ENCODE measurements around the gene ICE1. TPM values are rescaled to one million over a fixed set of nuclear protein-coding genes. Genes with fewer than 3 reads are reported as not detected.

The ICE1 gene
- total and polyA plus RNA-seq, 2 donors (not counting 1 experiment from before 2014, with no cell fraction given), result 6.5 to 39.7 TPM

DNA sequence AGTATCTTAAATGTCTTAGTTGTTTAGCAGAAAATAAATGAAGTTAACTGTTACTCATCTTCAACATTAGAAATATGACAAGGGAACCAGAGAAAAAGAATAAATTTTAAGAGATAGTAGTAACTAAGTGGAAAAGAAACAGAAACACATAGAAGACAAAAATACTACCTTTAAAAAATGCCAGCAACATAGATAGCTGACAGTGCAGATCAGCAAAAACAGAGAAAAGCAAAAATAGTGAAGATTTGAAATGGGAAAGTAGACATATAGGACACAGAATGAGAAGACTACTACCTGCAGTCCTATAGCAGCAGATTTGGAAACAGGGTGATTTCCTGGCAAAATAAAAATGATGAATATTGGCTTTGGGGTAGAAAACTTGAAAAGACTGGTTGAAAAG, 48.5 kb downstream of the ICE1 start:
- Mint-ChIP-seq H3K4me3 (no peak overlapping the region), H3K4me1 (no peaks in the 10 kb centered on the region), H3K27ac (no peak overlapping the region), H3K27me3 (no peaks in the 10 kb centered on the region), H3K9me3 (ENCODE audit: insufficient read depth) (no peaks in the 10 kb centered on the region)
- CTCF ChIA-PET, result no interaction called here
- ATAC-seq (ENCODE audit: low read depth), result no peak
- H3K27me3 ChIP-seq (replicated peaks in 1 of 4; ENCODE audit: control extremely low read depth in 1 of 4, control insufficient read depth in 3 of 4, insufficient read depth in 4 of 4, low read length in 3 of 4), result no peaks in the 10 kb centered on the region
- H4K20me1 ChIP-seq (ENCODE audit: control insufficient read depth, insufficient read depth, low read length, poor library complexity, severe bottlenecking), result no peaks in the 10 kb centered on the region
- H3K9ac ChIP-seq (ENCODE audit: low read length), result no peak overlapping the region
- H3K4me3 ChIP-seq (ENCODE audit: control extremely low read depth in 1 of 5, extremely low read depth in 1 of 5, insufficient read depth in 1 of 5, low read depth in 2 of 5, low read length in 4 of 5), result no peak overlapping the region
- no peak overlapping the region for H3K4me2 ChIP-seq (replicated peaks; ENCODE audit: low read depth, low read length, poor library complexity, severe bottlenecking)
- POLR2A ChIA-PET, result no interaction called here
- H3K79me2 ChIP-seq (ENCODE audit: control insufficient read depth, insufficient read depth, low read length), result no peaks in the 10 kb centered on the region
- no peak overlapping the region for H3K27ac ChIP-seq (ENCODE audit: low read length in 2 of 2)
- H2AFZ ChIP-seq (ENCODE audit: insufficient read depth, low read depth, low read length, poor library complexity, severe bottlenecking), result no peak overlapping the region
- H3K36me3 ChIP-seq (replicated peaks in 1 of 2; ENCODE audit: control extremely low read depth in 1 of 2, control insufficient read depth in 1 of 2, extremely low read depth in 1 of 2, insufficient read depth in 2 of 2, low read length in 1 of 2), result peaks cover 8 to 36% of the 10 kb centered on the region in 2 experiments
- DNase-seq, result no peak
- intact Hi-C loops (cut with micrococcal nuclease), result no loop called here
- TF ChIP-seq EZH2 (IDR thresholded peaks at IDR 0.05; ENCODE audit: borderline replicate concordance, insufficient read depth, low read depth, low read length, poor library complexity, severe bottlenecking), result no peak
- H3K9me3 ChIP-seq (ENCODE audit: control extremely low read depth in 1 of 3, control insufficient read depth in 2 of 3, insufficient read depth in 1 of 3, low read length in 2 of 3), result no peaks in the 10 kb centered on the region
- H3K4me1 ChIP-seq (ENCODE audit: control insufficient read depth in 2 of 2, insufficient read depth in 2 of 2, low read length in 2 of 2), result no peaks in the 10 kb centered on the region

DNA sequence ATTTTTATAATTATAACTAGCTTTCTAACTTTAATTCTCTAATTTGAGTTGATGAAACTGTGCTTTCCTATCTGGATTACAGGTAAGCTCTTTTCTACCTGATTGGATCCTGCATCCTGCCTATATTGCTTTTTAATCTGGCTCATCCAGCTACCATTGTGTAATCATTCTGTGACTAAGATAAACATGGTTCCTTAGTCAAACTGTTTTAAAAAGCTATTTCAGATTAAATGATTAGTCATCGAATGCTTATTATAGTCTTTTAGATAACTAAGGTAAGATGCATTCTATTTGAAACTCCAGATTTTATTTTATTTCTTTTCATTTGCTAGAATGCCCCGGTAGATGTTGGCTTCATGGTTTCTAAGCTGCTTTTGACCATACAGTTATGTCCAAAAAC, 50.7 kb downstream of the ICE1 start:
- no peak overlapping the region for H3K4me3 ChIP-seq (ENCODE audit: control extremely low read depth in 1 of 5, extremely low read depth in 1 of 5, insufficient read depth in 1 of 5, low read depth in 2 of 5, low read length in 4 of 5)
- no CpG with 5 or more reads among the region's 2 CpGs for WGBS (ENCODE audit: insufficient coverage)
- no peak for ATAC-seq (ENCODE audit: low read depth)
- TF ChIP-seq EZH2 (IDR thresholded peaks at IDR 0.05; ENCODE audit: borderline replicate concordance, insufficient read depth, low read depth, low read length, poor library complexity, severe bottlenecking), result no peak
- TF ChIP-seq, protein P1, sequence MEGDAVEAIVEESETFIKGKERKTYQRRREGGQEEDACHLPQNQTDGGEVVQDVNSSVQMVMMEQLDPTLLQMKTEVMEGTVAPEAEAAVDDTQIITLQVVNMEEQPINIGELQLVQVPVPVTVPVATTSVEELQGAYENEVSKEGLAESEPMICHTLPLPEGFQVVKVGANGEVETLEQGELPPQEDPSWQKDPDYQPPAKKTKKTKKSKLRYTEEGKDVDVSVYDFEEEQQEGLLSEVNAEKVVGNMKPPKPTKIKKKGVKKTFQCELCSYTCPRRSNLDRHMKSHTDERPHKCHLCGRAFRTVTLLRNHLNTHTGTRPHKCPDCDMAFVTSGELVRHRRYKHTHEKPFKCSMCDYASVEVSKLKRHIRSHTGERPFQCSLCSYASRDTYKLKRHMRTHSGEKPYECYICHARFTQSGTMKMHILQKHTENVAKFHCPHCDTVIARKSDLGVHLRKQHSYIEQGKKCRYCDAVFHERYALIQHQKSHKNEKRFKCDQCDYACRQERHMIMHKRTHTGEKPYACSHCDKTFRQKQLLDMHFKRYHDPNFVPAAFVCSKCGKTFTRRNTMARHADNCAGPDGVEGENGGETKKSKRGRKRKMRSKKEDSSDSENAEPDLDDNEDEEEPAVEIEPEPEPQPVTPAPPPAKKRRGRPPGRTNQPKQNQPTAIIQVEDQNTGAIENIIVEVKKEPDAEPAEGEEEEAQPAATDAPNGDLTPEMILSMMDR (IDR thresholded peaks at IDR 0.05), result no peak
- CTCF ChIA-PET, result interaction anchor here (1.0 kb wide), 1 partner anchor 17 kb away, joined by 3 read pairs; no protein-coding TSS in a partner anchor
- no peaks in the 10 kb centered on the region for H3K9me3 ChIP-seq (ENCODE audit: control extremely low read depth in 1 of 3, control insufficient read depth in 2 of 3, insufficient read depth in 1 of 3, low read length in 2 of 3)
- H3K9ac ChIP-seq (ENCODE audit: low read length), result no peak overlapping the region
- H3K27ac ChIP-seq (ENCODE audit: low read length in 2 of 2), result no peak overlapping the region
- no peak for DNase-seq
- intact Hi-C loops (cut with micrococcal nuclease), result no loop called here
- no peaks in the 10 kb centered on the region for H3K4me1 ChIP-seq (ENCODE audit: control insufficient read depth in 2 of 2, insufficient read depth in 2 of 2, low read length in 2 of 2)
- no peak overlapping the region for H3K4me3 Mint-ChIP-seq
- no peak overlapping the region for H2AFZ ChIP-seq (ENCODE audit: insufficient read depth, low read depth, low read length, poor library complexity, severe bottlenecking)
- H3K9me3 Mint-ChIP-seq (ENCODE audit: insufficient read depth), result peaks cover 2% of the 10 kb centered on the region
- H3K27ac Mint-ChIP-seq, result no peak overlapping the region
- H3K4me2 ChIP-seq (replicated peaks; ENCODE audit: low read depth, low read length, poor library complexity, severe bottlenecking), result no peak overlapping the region
- no peaks in the 10 kb centered on the region for H3K27me3 ChIP-seq (replicated peaks in 1 of 4; ENCODE audit: control extremely low read depth in 1 of 4, control insufficient read depth in 3 of 4, insufficient read depth in 4 of 4, low read length in 3 of 4)
- no peaks in the 10 kb centered on the region for H3K79me2 ChIP-seq (ENCODE audit: control insufficient read depth, insufficient read depth, low read length)
- no peaks in the 10 kb centered on the region for H4K20me1 ChIP-seq (ENCODE audit: control insufficient read depth, insufficient read depth, low read length, poor library complexity, severe bottlenecking)
- POLR2A ChIA-PET, result no interaction called here
- H3K4me1 Mint-ChIP-seq, result no peaks in the 10 kb centered on the region
- peaks cover 6 to 22% of the 10 kb centered on the region in 2 experiments for H3K36me3 ChIP-seq (replicated peaks in 1 of 2; ENCODE audit: control extremely low read depth in 1 of 2, control insufficient read depth in 1 of 2, extremely low read depth in 1 of 2, insufficient read depth in 2 of 2, low read length in 1 of 2)
- H3K27me3 Mint-ChIP-seq, result no peaks in the 10 kb centered on the region

All from B cell (primary cell).